ENCODE data around the gene CSNK2B. TPM values are rescaled to one million over a fixed set of nuclear protein-coding genes. Genes with fewer than 3 reads are reported as not detected.
A peak's percentile ranks its signal among the peaks of the same experiment; 100 is the strongest.

CSNK2B gene
- total and polyA plus RNA-seq, 9 of the 15 experiments (the other 6 are each of a cell fraction or from before 2014, with no cell fraction given), result 120 to 1,126 (median 529) TPM

- TF ChIP-seq, protein P1, sequence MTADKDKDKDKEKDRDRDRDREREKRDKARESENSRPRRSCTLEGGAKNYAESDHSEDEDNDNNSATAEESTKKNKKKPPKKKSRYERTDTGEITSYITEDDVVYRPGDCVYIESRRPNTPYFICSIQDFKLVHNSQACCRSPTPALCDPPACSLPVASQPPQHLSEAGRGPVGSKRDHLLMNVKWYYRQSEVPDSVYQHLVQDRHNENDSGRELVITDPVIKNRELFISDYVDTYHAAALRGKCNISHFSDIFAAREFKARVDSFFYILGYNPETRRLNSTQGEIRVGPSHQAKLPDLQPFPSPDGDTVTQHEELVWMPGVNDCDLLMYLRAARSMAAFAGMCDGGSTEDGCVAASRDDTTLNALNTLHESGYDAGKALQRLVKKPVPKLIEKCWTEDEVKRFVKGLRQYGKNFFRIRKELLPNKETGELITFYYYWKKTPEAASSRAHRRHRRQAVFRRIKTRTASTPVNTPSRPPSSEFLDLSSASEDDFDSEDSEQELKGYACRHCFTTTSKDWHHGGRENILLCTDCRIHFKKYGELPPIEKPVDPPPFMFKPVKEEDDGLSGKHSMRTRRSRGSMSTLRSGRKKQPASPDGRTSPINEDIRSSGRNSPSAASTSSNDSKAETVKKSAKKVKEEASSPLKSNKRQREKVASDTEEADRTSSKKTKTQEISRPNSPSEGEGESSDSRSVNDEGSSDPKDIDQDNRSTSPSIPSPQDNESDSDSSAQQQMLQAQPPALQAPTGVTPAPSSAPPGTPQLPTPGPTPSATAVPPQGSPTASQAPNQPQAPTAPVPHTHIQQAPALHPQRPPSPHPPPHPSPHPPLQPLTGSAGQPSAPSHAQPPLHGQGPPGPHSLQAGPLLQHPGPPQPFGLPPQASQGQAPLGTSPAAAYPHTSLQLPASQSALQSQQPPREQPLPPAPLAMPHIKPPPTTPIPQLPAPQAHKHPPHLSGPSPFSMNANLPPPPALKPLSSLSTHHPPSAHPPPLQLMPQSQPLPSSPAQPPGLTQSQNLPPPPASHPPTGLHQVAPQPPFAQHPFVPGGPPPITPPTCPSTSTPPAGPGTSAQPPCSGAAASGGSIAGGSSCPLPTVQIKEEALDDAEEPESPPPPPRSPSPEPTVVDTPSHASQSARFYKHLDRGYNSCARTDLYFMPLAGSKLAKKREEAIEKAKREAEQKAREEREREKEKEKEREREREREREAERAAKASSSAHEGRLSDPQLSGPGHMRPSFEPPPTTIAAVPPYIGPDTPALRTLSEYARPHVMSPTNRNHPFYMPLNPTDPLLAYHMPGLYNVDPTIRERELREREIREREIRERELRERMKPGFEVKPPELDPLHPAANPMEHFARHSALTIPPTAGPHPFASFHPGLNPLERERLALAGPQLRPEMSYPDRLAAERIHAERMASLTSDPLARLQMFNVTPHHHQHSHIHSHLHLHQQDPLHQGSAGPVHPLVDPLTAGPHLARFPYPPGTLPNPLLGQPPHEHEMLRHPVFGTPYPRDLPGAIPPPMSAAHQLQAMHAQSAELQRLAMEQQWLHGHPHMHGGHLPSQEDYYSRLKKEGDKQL (CRISPR knock-in tag; IDR thresholded peaks at IDR 0.05; ENCODE audit: borderline replicate concordance), result no peak
- no peak for TF ChIP-seq CREB1 (IDR thresholded peaks at IDR 0.05)
- peak; percentile 33; the same call in 1 of the 2 replicates for TF ChIP-seq CREB1 (CRISPR knock-in tag; IDR thresholded peaks at IDR 0.05)
- TF ChIP-seq MLX (CRISPR knock-in tag; conservative IDR thresholded peaks at IDR 0.05), result 0 out of 4 replicates have a peak, but pooled peaks of 1 of the 2 experiments have one; percentile 34
- TF ChIP-seq ZBTB9 (CRISPR knock-in tag; IDR thresholded peaks at IDR 0.05), result no peak
- peak; percentile 12; the same call in 1 of the 2 replicates for TF ChIP-seq SMARCA4 (IDR thresholded peaks at IDR 0.05)
- TF ChIP-seq HNRNPL (IDR thresholded peaks at IDR 0.05; ENCODE audit: low read depth, low read length), result no peak
- no peak for TF ChIP-seq ZNF274 (IDR thresholded peaks at IDR 0.05; ENCODE audit: borderline replicate concordance, low read depth, low read length)
- TF ChIP-seq ZNF143 (CRISPR knock-in tag; IDR thresholded peaks at IDR 0.05), result no peak
- peak; percentile 55 for TF ChIP-seq ZBTB2 (IDR thresholded peaks at IDR 0.05)
- no peak for TF ChIP-seq MCM7 (IDR thresholded peaks at IDR 0.05)
- TF ChIP-seq IRF2 (CRISPR knock-in tag; IDR thresholded peaks at IDR 0.05), result no peak
- TF ChIP-seq ATF7 (IDR thresholded peaks at IDR 0.05), result no peak
- TF ChIP-seq, protein P2, sequence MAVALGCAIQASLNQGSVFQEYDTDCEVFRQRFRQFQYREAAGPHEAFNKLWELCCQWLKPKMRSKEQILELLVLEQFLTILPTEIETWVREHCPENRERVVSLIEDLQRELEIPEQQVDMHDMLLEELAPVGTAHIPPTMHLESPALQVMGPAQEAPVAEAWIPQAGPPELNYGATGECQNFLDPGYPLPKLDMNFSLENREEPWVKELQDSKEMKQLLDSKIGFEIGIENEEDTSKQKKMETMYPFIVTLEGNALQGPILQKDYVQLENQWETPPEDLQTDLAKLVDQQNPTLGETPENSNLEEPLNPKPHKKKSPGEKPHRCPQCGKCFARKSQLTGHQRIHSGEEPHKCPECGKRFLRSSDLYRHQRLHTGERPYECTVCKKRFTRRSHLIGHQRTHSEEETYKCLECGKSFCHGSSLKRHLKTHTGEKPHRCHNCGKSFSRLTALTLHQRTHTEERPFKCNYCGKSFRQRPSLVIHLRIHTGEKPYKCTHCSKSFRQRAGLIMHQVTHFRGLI (CRISPR knock-in tag; IDR thresholded peaks at IDR 0.05), result no peak
- TF ChIP-seq SMC3 (conservative IDR thresholded peaks at IDR 0.05; ENCODE audit: insufficient read depth, low read depth, low read length), result no peak
Observed at GRCh38 chr6:31659649-31660380, 6.1 kb upstream of the CSNK2B start (continued).
